Measurements from ENCODE around the gene HNRNPM.

DNA sequence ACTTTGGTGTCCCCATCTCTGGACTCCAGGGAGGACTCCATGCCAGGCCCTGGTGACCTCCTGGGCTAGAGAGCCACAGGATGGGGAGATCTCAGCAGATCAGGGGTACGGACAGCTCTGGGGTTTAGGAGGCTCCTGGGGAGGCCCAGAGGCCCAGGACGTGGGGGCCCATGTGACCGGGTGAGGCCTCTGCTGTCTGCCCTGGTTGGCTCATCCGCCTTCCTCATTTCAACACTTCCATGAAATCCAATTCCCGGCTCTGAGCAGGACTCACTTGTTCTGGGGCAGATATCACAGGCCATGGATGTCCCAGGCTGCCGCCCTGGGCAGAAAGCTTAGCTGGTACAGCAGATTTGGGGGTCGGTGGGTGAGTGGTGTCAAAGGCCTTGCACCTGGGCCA is 58.7 kb downstream of the HNRNPM start:
- TF ChIP-seq POLR2A (IDR thresholded peaks at IDR 0.05), result no peak
- TF ChIP-seq, protein P1, sequence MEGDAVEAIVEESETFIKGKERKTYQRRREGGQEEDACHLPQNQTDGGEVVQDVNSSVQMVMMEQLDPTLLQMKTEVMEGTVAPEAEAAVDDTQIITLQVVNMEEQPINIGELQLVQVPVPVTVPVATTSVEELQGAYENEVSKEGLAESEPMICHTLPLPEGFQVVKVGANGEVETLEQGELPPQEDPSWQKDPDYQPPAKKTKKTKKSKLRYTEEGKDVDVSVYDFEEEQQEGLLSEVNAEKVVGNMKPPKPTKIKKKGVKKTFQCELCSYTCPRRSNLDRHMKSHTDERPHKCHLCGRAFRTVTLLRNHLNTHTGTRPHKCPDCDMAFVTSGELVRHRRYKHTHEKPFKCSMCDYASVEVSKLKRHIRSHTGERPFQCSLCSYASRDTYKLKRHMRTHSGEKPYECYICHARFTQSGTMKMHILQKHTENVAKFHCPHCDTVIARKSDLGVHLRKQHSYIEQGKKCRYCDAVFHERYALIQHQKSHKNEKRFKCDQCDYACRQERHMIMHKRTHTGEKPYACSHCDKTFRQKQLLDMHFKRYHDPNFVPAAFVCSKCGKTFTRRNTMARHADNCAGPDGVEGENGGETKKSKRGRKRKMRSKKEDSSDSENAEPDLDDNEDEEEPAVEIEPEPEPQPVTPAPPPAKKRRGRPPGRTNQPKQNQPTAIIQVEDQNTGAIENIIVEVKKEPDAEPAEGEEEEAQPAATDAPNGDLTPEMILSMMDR (IDR thresholded peaks at IDR 0.05), result no peak

All from testis (tissue), 2 donors.